ENCODE data around the gene COX8C. TPM values are rescaled to one million over a fixed set of nuclear protein-coding genes. Genes with fewer than 3 reads are reported as not detected.
"Not testable (repeated sequence)": the region's sequence is repeated elsewhere in the genome, so short reads cannot be mapped to it uniquely, and the experiment has no call there.

The COX8C gene

DNA sequence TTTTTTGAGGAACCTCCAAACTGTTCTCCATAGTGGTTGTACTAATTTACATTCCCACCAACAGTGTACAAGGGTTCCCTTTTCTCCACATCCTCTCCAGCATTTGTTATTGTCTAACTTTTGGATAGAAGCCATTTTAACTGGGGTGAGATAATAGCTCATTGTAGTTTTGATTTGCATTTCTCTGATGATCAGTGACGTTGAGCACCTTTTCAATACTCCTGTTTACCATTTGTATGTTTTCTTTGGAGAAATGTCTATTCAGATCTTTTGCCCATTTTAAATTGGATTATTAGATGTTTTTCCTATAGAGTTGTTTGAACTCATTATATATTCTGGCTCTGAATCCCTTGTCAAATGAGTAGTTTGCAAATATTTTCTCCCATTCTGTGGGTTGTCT, 37.3 kb downstream of the COX8C start:
- not testable (repeated sequence) for H3K9ac ChIP-seq (ENCODE audit: low read depth, low read length); H3K36me3 ChIP-seq (ENCODE audit: insufficient read depth, low read length); H3K4me3 ChIP-seq (ENCODE audit: low read length); H3K9me3 ChIP-seq (replicated peaks; ENCODE audit: low read length); H3K4me1 ChIP-seq (ENCODE audit: control insufficient read depth, insufficient read depth, low read length); H3K4me2 ChIP-seq (ENCODE audit: low read length); H3K27me3 ChIP-seq (ENCODE audit: control insufficient read depth, insufficient read depth, low read length)

GRCh38 chr14:93395231-93395630, 48.2 kb downstream of the COX8C start:
- H3K9me3 ChIP-seq (replicated peaks; ENCODE audit: low read length): no peaks in the 10 kb centered on the region
- no peaks in the 10 kb centered on the region for H3K27me3 ChIP-seq (ENCODE audit: control insufficient read depth, insufficient read depth, low read length)
- H3K9ac ChIP-seq (ENCODE audit: low read depth, low read length): no peak overlapping the region
- H3K36me3 ChIP-seq (ENCODE audit: insufficient read depth, low read length): no peaks in the 10 kb centered on the region
- no peaks in the 10 kb centered on the region for H3K4me1 ChIP-seq (ENCODE audit: control insufficient read depth, insufficient read depth, low read length)
- H3K4me3 ChIP-seq (ENCODE audit: low read length): no peak overlapping the region
- no peak overlapping the region for H3K4me2 ChIP-seq (ENCODE audit: low read length)

DNA sequence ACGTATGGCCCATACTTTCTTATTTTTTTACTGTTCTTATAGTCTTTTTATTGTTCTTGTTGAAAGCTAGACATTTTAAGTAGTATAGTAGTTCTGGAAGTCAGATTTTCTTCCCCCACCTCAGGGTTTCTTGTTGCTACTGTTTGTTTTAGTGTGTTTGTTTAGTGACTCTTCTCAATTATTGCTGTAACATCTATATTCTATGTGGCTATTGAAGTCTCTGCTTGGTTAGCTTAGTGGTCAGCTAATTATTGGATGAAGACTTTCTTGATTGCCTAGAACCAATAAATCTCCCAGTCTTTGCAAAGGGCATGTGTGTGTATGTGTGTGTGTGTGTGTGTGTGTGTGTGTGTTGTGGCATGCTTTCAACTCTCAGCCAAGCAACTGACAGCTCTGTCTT, 49.5 kb downstream of the COX8C start:
- Histone ChIP-seq H3K4me3 (ENCODE audit: low read length) (no peak overlapping the region), H3K36me3 (ENCODE audit: insufficient read depth, low read length) (no peaks in the 10 kb centered on the region), H3K4me1 (ENCODE audit: control insufficient read depth, insufficient read depth, low read length) (no peaks in the 10 kb centered on the region), H3K9ac (ENCODE audit: low read depth, low read length) (no peak overlapping the region), H3K4me2 (ENCODE audit: low read length) (no peak overlapping the region), H3K27me3 (ENCODE audit: control insufficient read depth, insufficient read depth, low read length) (no peaks in the 10 kb centered on the region), H3K9me3 (replicated peaks; ENCODE audit: low read length) (no peaks in the 10 kb centered on the region)

Small RNA genes lying within 50 kb of the gene (small RNA-seq; reads per million reads assigned to genes)
- gene RF00019: not detected

Data from skeletal muscle satellite cell (primary cell).